Activated CD4-positive, alpha-beta T cell treated with anti-CD3 and anti-CD28 coated beads, Interleukin-2, amount 10 ng/mL, durations not matched to agents 24 days and 14 days (primary cell): Measurements from ENCODE around the gene GNPAT. TPM values are rescaled to one million over a fixed set of nuclear protein-coding genes. Genes with fewer than 3 reads are reported as not detected.

Source experiments
- DNase-seq: peaks from one replicate; pipeline ENCODE4 v3.0.0; 2022
- H3K27ac Mint-ChIP-seq: one replicate; pipeline ENCODE4 v1.8.0; 2022; ENCODE audit warnings: mild to moderate bottlenecking, mixed read lengths
- H3K27me3 Mint-ChIP-seq: one replicate; pipeline ENCODE4 v1.8.0; 2022; ENCODE audit warnings: mixed read lengths
- H3K36me3 Mint-ChIP-seq: one replicate; pipeline ENCODE4 v1.8.0; 2022; ENCODE audit warnings: low read depth, mild to moderate bottlenecking, mixed read lengths
- H3K4me1 Mint-ChIP-seq: one replicate; pipeline ENCODE4 v1.8.0; 2021; ENCODE audit warnings: mixed read lengths
- H3K4me3 Mint-ChIP-seq: one replicate; pipeline ENCODE4 v1.8.0; 2022; ENCODE audit warnings: mild to moderate bottlenecking, moderate library complexity, mixed read lengths
- H3K9me3 Mint-ChIP-seq: one replicate; pipeline ENCODE4 v1.8.0; 2021; ENCODE audit warnings: mixed read lengths
- intact Hi-C: fragments of 100-400 bp; cut with micrococcal nuclease; formaldehyde crosslinking; loops from one replicate; pipeline ENCODE4 v1.15.1; 2023
- total RNA-seq: library from RNA; stranded (reverse); gene quantifications from 2 replicates; pipeline ENCODE4 v1.2.3, GENCODE V29; 2022

Gene GNPAT
- total RNA-seq, 1 donor from 2014 or later = 45.6 TPM

DNA sequence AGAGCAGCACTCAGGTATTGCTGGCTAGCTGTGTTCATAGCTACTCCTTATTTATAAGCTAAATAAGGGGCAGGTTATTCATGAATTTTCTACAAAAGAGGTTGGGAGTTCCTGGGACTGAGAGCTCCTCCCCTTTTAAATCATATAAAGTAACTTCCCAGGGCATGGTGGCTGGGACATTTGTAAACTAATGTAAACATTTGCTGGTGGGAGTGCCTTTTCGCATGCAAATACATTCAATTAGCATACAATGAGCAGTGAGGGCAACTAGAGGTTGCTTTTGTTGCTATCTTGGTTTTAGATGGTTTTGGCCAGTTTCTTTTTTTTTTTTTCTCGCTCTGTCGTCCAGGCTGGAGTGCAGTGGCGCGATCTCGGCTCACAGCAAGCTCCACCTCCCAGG is 43.4 kb downstream of the GNPAT start:
- Mint-ChIP-seq H3K27ac (no peak overlapping the region), H3K27me3 (peaks cover 2% of the 10 kb centered on the region), H3K36me3 (no peaks in the 10 kb centered on the region), H3K4me3 (no peak overlapping the region), H3K9me3 (no peaks in the 10 kb centered on the region), H3K4me1 (no peaks in the 10 kb centered on the region)
- intact Hi-C loops = no loop called here
- DNase-seq = no peak

DNA sequence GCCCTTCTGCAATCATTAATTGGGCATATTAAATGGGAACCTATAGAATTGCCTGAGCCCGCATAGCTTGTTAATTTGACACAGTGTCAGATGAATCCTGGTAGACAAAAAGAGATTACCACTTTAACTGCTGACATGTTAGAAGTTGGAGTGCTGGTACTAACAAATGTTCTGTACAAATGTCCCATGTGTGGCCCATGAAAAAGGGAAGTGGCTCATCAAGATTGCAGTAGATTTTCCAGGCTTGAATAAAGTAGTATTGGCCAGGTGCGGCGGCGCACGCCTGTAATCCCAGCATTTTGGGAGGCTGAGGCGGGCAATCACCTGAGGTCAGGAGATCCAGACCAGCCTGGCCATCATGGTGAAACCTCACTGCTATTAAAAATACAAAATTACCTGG is 45.6 kb downstream of the GNPAT start:
- Mint-ChIP-seq H3K36me3 (no peaks in the 10 kb centered on the region), H3K4me3 (no peak overlapping the region), H3K4me1 (no peaks in the 10 kb centered on the region), H3K9me3 (no peaks in the 10 kb centered on the region), H3K27ac (no peak overlapping the region), H3K27me3 (peaks cover 2% of the 10 kb centered on the region)
- DNase-seq = no peak
- intact Hi-C loops = no loop called here

- intact Hi-C loops = no loop called here
- Mint-ChIP-seq H3K27ac (no peak overlapping the region), H3K4me1 (no peaks in the 10 kb centered on the region), H3K27me3 (no peaks in the 10 kb centered on the region), H3K9me3 (no peaks in the 10 kb centered on the region), H3K4me3 (no peak overlapping the region), H3K36me3 (no peaks in the 10 kb centered on the region)
- no peak for DNase-seq
Measured at GRCh38 chr1:231295938-231296337, 54.9 kb downstream of the GNPAT start.

DNA sequence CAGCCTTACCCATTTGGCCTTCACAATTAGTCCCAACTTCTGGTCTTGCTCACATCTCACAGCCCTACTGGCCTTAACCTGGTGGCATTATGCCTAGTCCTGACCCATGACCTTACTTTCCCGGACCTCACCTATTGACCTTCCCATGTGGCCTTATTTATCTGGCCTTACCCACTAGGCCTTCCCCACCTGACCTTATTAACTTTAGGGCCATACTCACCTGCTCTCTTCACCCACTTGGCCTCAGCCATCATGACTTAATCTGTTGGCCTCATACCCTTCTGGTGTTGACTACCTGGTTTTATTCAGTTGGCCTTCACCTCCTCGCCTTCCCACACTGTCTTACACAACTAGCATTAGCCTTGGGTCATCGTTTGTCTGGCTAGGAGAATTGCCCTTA is 61.0 kb downstream of the GNPAT start:
- intact Hi-C loops = no loop called here
- no peaks in the 10 kb centered on the region for H3K4me1 Mint-ChIP-seq
- no peaks in the 10 kb centered on the region for H3K9me3 Mint-ChIP-seq
- DNase-seq = no peak
- no peaks in the 10 kb centered on the region for H3K27me3 Mint-ChIP-seq
- no peak overlapping the region for H3K4me3 Mint-ChIP-seq
- no peak overlapping the region for H3K27ac Mint-ChIP-seq
- H3K36me3 Mint-ChIP-seq = no peaks in the 10 kb centered on the region

DNA sequence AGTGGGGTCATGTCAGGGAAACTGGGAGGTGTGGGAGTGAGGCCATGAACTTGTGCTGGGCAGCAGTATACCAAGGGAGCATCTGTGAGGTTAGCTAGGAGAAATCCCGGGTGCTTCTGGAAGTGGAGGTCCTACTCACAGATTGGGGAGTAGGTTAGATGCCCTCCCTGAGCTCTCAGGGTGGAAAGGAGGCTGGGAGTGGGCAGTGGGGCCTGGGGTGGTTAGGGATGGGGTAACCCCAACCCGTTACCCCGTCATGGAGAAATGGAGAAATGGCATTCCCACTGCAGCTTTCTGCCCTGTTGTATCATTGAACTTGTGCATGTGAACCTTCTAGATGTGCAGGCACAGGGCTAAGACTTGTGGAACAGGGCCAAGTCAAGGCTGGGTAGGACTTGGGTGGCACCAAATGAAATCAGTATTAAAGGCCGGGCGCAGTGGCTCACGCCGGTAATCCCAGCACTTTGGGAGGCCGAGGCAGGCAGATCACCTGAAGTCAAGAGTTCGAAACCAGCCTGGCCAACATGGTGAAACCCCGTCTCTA is 69.5 kb downstream of the GNPAT start:
- no peaks in the 10 kb centered on the region for H3K9me3 Mint-ChIP-seq

DNA sequence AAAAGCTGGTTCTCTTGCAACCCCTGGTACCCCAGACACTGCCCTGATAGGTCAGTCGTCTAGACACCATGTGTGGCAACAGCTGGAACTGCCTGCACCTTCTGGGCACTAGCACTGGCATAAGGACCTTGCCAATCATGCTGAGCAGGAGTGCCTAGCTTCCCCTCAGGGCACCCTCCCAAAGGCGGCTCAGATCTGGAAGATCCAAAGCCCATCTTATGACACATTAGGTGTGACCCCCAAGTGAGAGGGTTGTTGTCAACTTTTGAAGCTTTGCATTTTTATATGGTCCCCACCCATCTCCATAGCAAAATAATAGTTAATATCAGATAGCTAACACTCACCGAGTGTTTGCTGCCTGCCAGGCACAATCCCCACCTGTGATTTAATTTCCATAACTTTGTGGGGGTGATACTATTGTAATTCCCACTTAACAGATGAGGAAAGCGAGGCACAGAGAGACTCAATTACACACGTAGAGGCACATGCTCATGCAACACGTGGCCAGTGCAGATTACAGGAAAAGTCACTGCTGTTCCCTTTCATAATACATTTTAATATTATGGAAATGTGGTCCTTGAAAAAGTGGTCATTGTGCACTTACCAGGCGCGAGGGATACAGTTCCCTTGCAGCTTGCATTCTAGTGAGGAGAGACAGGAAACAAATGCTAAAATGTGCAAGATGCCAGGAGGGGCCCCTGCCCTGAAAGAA is 70.9 kb downstream of the GNPAT start:
- DNase-seq = no peak
- intact Hi-C loops = no loop called here
- no peak overlapping the region for H3K4me3 Mint-ChIP-seq
- peaks cover 4% of the 10 kb centered on the region for H3K27me3 Mint-ChIP-seq
- no peaks in the 10 kb centered on the region for H3K36me3 Mint-ChIP-seq
- no peak overlapping the region for H3K27ac Mint-ChIP-seq
- peaks cover 3% of the 10 kb centered on the region for H3K4me1 Mint-ChIP-seq
- H3K9me3 Mint-ChIP-seq = no peaks in the 10 kb centered on the region

More for the DNA sequence above, 69.5 kb downstream of the GNPAT start:
- intact Hi-C loops = no loop called here
- no peak overlapping the region for H3K27ac Mint-ChIP-seq
- H3K36me3 Mint-ChIP-seq = no peaks in the 10 kb centered on the region
- DNase-seq = no peak
- H3K4me3 Mint-ChIP-seq = no peak overlapping the region
- no peaks in the 10 kb centered on the region for H3K4me1 Mint-ChIP-seq
- H3K27me3 Mint-ChIP-seq = peaks cover 3% of the 10 kb centered on the region

DNA sequence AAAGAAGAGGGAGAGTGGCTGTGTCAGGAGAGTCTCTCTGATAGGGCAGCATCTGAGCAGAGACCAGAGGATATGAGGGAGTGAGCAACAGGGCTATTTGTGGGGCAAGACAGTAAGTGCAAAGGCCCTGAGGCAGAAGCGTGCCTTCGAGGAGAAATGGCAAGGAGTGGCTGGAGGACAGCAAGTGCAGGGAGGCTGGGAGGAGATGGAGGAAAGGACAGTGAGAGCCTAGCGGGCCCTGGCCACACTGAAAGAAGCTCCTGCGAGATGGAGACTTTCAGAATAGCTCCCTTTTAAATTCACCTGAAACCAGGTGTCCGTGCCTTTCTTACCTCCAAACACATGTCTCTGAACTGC is 71.4 kb downstream of the GNPAT start:
- Mint-ChIP-seq H3K4me1 (peaks cover 3% of the 10 kb centered on the region), H3K36me3 (no peaks in the 10 kb centered on the region), H3K4me3 (no peak overlapping the region), H3K27ac (no peak overlapping the region), H3K27me3 (peaks cover 4% of the 10 kb centered on the region), H3K9me3 (no peaks in the 10 kb centered on the region)
- DNase-seq = no peak
- intact Hi-C loops = no loop called here

DNA sequence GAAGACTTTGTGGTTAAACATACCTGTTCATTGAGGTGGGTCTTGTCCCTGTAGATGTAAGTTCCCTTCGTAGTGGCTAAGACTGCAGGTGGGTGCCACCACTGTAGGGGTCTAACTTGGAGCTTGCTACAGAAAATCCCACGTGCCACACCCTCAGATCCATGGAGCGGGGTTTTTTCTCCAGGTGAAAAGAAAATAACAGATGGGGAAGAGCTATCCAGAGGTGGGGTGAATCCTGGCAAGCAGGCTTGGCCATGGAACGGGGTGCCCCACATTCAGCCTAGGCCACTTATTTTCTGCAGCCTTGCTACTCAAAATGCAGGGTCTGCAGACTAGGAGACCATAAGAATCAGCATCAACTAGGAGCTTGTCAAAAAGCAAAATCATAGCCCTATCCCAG is 72.6 kb downstream of the GNPAT start:
- intact Hi-C loops = no loop called here
- peaks cover 3% of the 10 kb centered on the region for H3K4me1 Mint-ChIP-seq
- H3K27ac Mint-ChIP-seq = no peak overlapping the region
- DNase-seq = no peak
- no peak overlapping the region for H3K4me3 Mint-ChIP-seq
- H3K9me3 Mint-ChIP-seq = no peaks in the 10 kb centered on the region
- no peaks in the 10 kb centered on the region for H3K36me3 Mint-ChIP-seq
- H3K27me3 Mint-ChIP-seq = peaks cover 4% of the 10 kb centered on the region

DNA sequence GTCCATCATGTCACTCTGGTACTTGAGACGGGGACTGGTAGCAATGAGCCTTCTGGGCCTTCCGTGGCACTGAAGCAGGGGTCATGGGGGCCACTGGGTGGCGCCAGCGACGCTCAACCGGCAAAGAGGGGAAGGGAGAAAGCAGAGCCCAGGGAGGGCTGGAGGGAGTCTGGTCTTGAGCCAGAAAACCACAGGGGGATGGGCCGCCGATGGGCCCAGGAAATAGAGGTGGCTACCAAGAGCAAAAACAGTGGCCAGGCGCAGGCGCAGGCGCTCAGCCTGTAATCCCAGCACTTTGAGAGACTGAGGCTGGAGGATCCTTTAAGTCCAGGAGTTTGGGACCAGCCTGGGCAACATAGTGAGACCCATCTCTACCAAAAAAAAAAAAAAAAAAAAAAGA is 74.9 kb downstream of the GNPAT start:
- H3K4me1 Mint-ChIP-seq = peaks cover 3% of the 10 kb centered on the region
- peak; percentile 84 for DNase-seq
- H3K36me3 Mint-ChIP-seq = no peaks in the 10 kb centered on the region
- H3K27me3 Mint-ChIP-seq = peaks cover 4% of the 10 kb centered on the region
- H3K27ac Mint-ChIP-seq = no peak overlapping the region
- H3K4me3 Mint-ChIP-seq = no peak overlapping the region
- H3K9me3 Mint-ChIP-seq = no peaks in the 10 kb centered on the region
- intact Hi-C loops = loop anchor here (5.0 kb wide), 1 partner anchor 286 kb away; no protein-coding TSS in a partner anchor

GRCh38 chr1:231317306-231318014 is 76.4 kb downstream of the GNPAT start:
- intact Hi-C loops = loop anchor here (5.0 kb wide), 1 partner anchor 285 kb away; no protein-coding TSS in a partner anchor
- Mint-ChIP-seq H3K4me3 (no peak overlapping the region), H3K36me3 (no peaks in the 10 kb centered on the region), H3K27me3 (peaks cover 4% of the 10 kb centered on the region), H3K9me3 (no peaks in the 10 kb centered on the region), H3K4me1 (peaks cover 3% of the 10 kb centered on the region), H3K27ac (no peak overlapping the region)
- no peak for DNase-seq

- no peaks in the 10 kb centered on the region for H3K9me3 Mint-ChIP-seq
- H3K27ac Mint-ChIP-seq = no peak overlapping the region
- H3K4me3 Mint-ChIP-seq = no peak overlapping the region
- no peaks in the 10 kb centered on the region for H3K36me3 Mint-ChIP-seq
- intact Hi-C loops = loop anchor here (5.0 kb wide), 1 partner anchor 284 kb away; no protein-coding TSS in a partner anchor
- H3K4me1 Mint-ChIP-seq = peaks cover 3% of the 10 kb centered on the region
- DNase-seq = no peak
- H3K27me3 Mint-ChIP-seq = peaks cover 4% of the 10 kb centered on the region
Measured at GRCh38 chr1:231318015-231318355, 77.0 kb downstream of the GNPAT start.

DNA sequence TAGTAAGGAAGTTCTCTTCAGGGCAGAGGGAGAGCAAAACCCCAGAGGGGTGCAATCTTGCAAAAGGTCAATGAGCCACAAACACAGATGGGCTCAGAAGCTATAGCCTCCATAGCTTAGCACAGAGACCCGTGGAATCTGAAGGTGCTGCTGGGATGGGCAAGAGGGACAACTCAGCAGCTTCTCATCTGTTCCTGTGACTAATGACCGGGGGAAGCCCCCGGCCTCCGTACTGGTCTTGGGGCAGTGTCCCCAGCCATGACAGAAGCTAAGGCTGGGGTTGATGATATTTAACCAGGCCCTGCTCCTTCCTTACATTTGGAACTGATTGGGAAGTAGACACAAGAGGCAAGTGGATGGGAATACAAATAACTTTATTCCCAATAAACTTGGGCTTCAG is 77.6 kb downstream of the GNPAT start:
- no peak for DNase-seq
- intact Hi-C loops = loop anchor here (5.0 kb wide), 1 partner anchor 284 kb away; no protein-coding TSS in a partner anchor
- Mint-ChIP-seq H3K9me3 (no peaks in the 10 kb centered on the region), H3K4me1 (peaks cover 3% of the 10 kb centered on the region), H3K27me3 (peaks cover 6% of the 10 kb centered on the region), H3K36me3 (no peaks in the 10 kb centered on the region), H3K27ac (no peak overlapping the region), H3K4me3 (no peak overlapping the region)

- DNase-seq = no peak
- H3K27me3 Mint-ChIP-seq = peaks cover 10% of the 10 kb centered on the region
- no peak overlapping the region for H3K4me3 Mint-ChIP-seq
- no peaks in the 10 kb centered on the region for H3K9me3 Mint-ChIP-seq
- H3K36me3 Mint-ChIP-seq = no peaks in the 10 kb centered on the region
- intact Hi-C loops = loop anchor here (5.0 kb wide), 1 partner anchor 283 kb away; no protein-coding TSS in a partner anchor
- no peak overlapping the region for H3K27ac Mint-ChIP-seq
- H3K4me1 Mint-ChIP-seq = peaks cover 3% of the 10 kb centered on the region
Measured at GRCh38 chr1:231319080-231319479, 78.1 kb downstream of the GNPAT start.

- intact Hi-C loops = no loop called here
- Mint-ChIP-seq H3K9me3 (no peaks in the 10 kb centered on the region), H3K36me3 (no peaks in the 10 kb centered on the region), H3K4me3 (no peak overlapping the region), H3K4me1 (no peaks in the 10 kb centered on the region), H3K27ac (no peak overlapping the region), H3K27me3 (peaks cover 10% of the 10 kb centered on the region)
- no peak for DNase-seq
Measured at GRCh38 chr1:231322880-231323530, 82.0 kb downstream of the GNPAT start.
